ENCODE data around the gene NKAIN2.

NKAIN2 gene

GRCh38 chr6:124599656-124600055, 796.0 kb downstream of the NKAIN2 start:
- DNase-seq: no peak
- Mint-ChIP-seq H3K4me1 (no peaks in the 10 kb centered on the region), H3K9me3 (no peaks in the 10 kb centered on the region), H3K27ac (no peak overlapping the region), H3K4me3 (no peak overlapping the region), H3K27me3 (ENCODE audit: low read depth, poor library complexity) (peaks cover 3% of the 10 kb centered on the region), H3K36me3 (ENCODE audit: low read depth) (no peaks in the 10 kb centered on the region)
- TF ChIP-seq, protein P1, sequence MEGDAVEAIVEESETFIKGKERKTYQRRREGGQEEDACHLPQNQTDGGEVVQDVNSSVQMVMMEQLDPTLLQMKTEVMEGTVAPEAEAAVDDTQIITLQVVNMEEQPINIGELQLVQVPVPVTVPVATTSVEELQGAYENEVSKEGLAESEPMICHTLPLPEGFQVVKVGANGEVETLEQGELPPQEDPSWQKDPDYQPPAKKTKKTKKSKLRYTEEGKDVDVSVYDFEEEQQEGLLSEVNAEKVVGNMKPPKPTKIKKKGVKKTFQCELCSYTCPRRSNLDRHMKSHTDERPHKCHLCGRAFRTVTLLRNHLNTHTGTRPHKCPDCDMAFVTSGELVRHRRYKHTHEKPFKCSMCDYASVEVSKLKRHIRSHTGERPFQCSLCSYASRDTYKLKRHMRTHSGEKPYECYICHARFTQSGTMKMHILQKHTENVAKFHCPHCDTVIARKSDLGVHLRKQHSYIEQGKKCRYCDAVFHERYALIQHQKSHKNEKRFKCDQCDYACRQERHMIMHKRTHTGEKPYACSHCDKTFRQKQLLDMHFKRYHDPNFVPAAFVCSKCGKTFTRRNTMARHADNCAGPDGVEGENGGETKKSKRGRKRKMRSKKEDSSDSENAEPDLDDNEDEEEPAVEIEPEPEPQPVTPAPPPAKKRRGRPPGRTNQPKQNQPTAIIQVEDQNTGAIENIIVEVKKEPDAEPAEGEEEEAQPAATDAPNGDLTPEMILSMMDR (IDR thresholded peaks at IDR 0.05): no peak

- H3K4me1 Mint-ChIP-seq: no peaks in the 10 kb centered on the region
- no peaks in the 10 kb centered on the region for H3K36me3 Mint-ChIP-seq (ENCODE audit: low read depth)
- TF ChIP-seq, protein P1 (IDR thresholded peaks at IDR 0.05): no peak
- H3K4me3 Mint-ChIP-seq: no peak overlapping the region
- H3K27me3 Mint-ChIP-seq (ENCODE audit: low read depth, poor library complexity): no peaks in the 10 kb centered on the region
- no peak overlapping the region for H3K27ac Mint-ChIP-seq
- no peak for DNase-seq
- no peaks in the 10 kb centered on the region for H3K9me3 Mint-ChIP-seq
Measured at GRCh38 chr6:124604719-124605118, 801.1 kb downstream of the NKAIN2 start.

DNA sequence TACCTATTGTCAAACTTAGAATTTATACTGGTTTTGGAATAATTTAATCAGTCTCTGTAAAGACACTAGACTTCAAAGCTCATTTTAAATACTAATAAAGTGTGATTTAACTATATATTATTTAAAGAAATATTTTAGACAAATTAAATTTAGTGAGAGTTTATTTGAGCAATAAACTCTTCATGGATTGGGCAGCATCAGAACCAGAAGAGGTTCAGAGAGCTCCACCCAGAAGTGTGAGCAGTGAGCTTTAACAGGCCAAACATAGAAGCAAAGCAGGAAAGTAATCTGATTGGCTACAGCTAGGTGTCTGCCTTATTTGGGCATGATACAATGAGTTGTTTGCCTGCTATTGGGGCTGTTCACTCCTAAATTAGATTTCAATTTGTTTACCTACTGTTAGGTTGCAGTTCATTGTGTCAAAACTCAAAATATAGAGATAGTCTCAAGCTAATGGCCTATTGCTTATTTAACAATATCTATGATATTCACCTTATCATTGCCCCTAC, 803.5 kb downstream of the NKAIN2 start:
- H3K27me3 Mint-ChIP-seq (ENCODE audit: low read depth, poor library complexity): no peaks in the 10 kb centered on the region
- TF ChIP-seq, protein P1 (IDR thresholded peaks at IDR 0.05): no peak
- H3K9me3 Mint-ChIP-seq: no peaks in the 10 kb centered on the region
- DNase-seq: no peak
- H3K27ac Mint-ChIP-seq: no peak overlapping the region
- H3K4me3 Mint-ChIP-seq: no peak overlapping the region
- H3K36me3 Mint-ChIP-seq (ENCODE audit: low read depth): no peaks in the 10 kb centered on the region
- no peaks in the 10 kb centered on the region for H3K4me1 Mint-ChIP-seq

DNA sequence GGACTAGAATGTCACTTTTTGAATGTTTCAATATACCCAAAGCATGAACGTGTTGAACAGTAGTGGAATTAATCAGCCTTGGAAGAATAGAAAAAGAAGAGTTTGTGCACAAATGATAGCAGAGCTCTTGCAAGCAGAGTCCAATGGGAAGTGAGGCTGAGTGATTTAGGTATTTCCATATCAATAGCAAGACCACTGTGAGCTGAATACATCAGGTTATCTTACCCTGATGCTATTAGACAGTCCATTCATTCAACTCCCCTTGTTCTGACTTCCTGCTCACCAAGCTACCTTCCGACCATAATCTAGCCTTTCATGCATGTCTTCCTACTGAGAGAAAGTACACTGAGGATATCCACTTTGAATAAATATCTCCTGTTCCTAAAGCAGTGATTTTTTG, 809.4 kb downstream of the NKAIN2 start:
- no peak for DNase-seq
- no peaks in the 10 kb centered on the region for H3K9me3 Mint-ChIP-seq
- H3K27me3 Mint-ChIP-seq (ENCODE audit: low read depth, poor library complexity): peaks cover 6% of the 10 kb centered on the region
- no peaks in the 10 kb centered on the region for H3K36me3 Mint-ChIP-seq (ENCODE audit: low read depth)
- no peak overlapping the region for H3K4me3 Mint-ChIP-seq
- no peaks in the 10 kb centered on the region for H3K4me1 Mint-ChIP-seq
- TF ChIP-seq, protein P1 (IDR thresholded peaks at IDR 0.05): no peak
- H3K27ac Mint-ChIP-seq: no peak overlapping the region

- Mint-ChIP-seq H3K9me3 (no peaks in the 10 kb centered on the region), H3K4me3 (no peak overlapping the region), H3K27me3 (ENCODE audit: low read depth, poor library complexity) (no peaks in the 10 kb centered on the region), H3K36me3 (ENCODE audit: low read depth) (no peaks in the 10 kb centered on the region), H3K4me1 (peaks cover 14% of the 10 kb centered on the region), H3K27ac (no peak overlapping the region)
- TF ChIP-seq, protein P1 (IDR thresholded peaks at IDR 0.05): no peak
- DNase-seq: no peak
Measured at GRCh38 chr6:124622351-124622750, 818.7 kb downstream of the NKAIN2 start.

GRCh38 chr6:124633655-124634054, 830.0 kb downstream of the NKAIN2 start:
- H3K27ac Mint-ChIP-seq: no peak overlapping the region
- no peaks in the 10 kb centered on the region for H3K4me1 Mint-ChIP-seq
- H3K4me3 Mint-ChIP-seq: no peak overlapping the region
- no peaks in the 10 kb centered on the region for H3K27me3 Mint-ChIP-seq (ENCODE audit: low read depth, poor library complexity)
- no peaks in the 10 kb centered on the region for H3K9me3 Mint-ChIP-seq
- no peak for DNase-seq
- TF ChIP-seq, protein P1 (IDR thresholded peaks at IDR 0.05): no peak
- H3K36me3 Mint-ChIP-seq (ENCODE audit: low read depth): no peaks in the 10 kb centered on the region
